Medulla oblongata (tissue), 1 donor: ENCODE measurements around the gene HIF3A.

ENCODE experiments used
- DNase-seq: peaks from one replicate; pipeline ENCODE4 v3.0.0-alpha.2; 2015; ENCODE audit errors: extremely low spot score

Gene HIF3A

GRCh38 chr19:46326608-46327007 is 29.8 kb downstream of the HIF3A start:
- DNase-seq = no peak

GRCh38 chr19:46328079-46328478 is 31.2 kb downstream of the HIF3A start:
- no peak for DNase-seq

GRCh38 chr19:46330319-46330918 is 33.6 kb downstream of the HIF3A start:
- DNase-seq = no peak

GRCh38 chr19:46337487-46337886 is 40.6 kb downstream of the HIF3A start:
- DNase-seq = no peak

GRCh38 chr19:46339446-46339845 is 42.6 kb downstream of the HIF3A start:
- no peak for DNase-seq

- DNase-seq = no peak
These were observed 43.3 kb downstream of the HIF3A start for GRCh38 chr19:46340051-46340659.

GRCh38 chr19:46341937-46342336 is 45.1 kb downstream of the HIF3A start:
- no peak for DNase-seq

GRCh38 chr19:46344363-46344762 is 47.5 kb downstream of the HIF3A start:
- DNase-seq = no peak

- no peak for DNase-seq
These were observed 48.3 kb downstream of the HIF3A start for GRCh38 chr19:46345157-46345556.

GRCh38 chr19:46346821-46347571 is 50.2 kb downstream of the HIF3A start, which contains the start of gene PPP5C:
TSS of gene PPP5C (plus strand) at chr19:46347087. CDS start at chr19:46347097, 10 bp downstream.
- peak; percentile 88 for DNase-seq

- no peak for DNase-seq
These were observed 50.7 kb downstream of the HIF3A start for GRCh38 chr19:46347572-46347883.

- DNase-seq = no peak
These were observed 51.1 kb downstream of the HIF3A start for GRCh38 chr19:46347985-46348384.

GRCh38 chr19:46349311-46349993 is 52.6 kb downstream of the HIF3A start:
- no peak for DNase-seq

GRCh38 chr19:46350029-46350757 is 53.4 kb downstream of the HIF3A start:
- no peak for DNase-seq

- no peak for DNase-seq
These were observed 53.9 kb downstream of the HIF3A start for GRCh38 chr19:46350758-46351159.

- no peak for DNase-seq
These were observed 54.6 kb downstream of the HIF3A start for GRCh38 chr19:46351241-46352041.

GRCh38 chr19:46353730-46354528 is 57.1 kb downstream of the HIF3A start:
- DNase-seq = no peak

- no peak for DNase-seq
These were observed 58.6 kb downstream of the HIF3A start for GRCh38 chr19:46355234-46356148.
